GM21526 (cell line): ENCODE measurements around the gene MPL.

ENCODE experiments used
- ATAC-seq: cut with Tn5 transposase; IDR thresholded peaks from one replicate; pipeline ENCODE4 v1.9.1; 2021; ENCODE audit warnings: moderate library complexity; ENCODE audit not compliant: unreplicated experiment, low FRiP score

The MPL gene

GRCh38 chr1:43402089-43402865, 64.7 kb downstream of the MPL start:
- ATAC-seq, result no peak
